Chondrocyte (in vitro differentiated cells): ENCODE results near the gene TPX2. TPM values are rescaled to one million over a fixed set of nuclear protein-coding genes. Genes with fewer than 3 reads are reported as not detected.

ENCODE experiments used
- total RNA-seq: library from RNA; stranded (reverse); gene quantifications from 3 replicates; pipeline ENCODE4 v1.2.1, GENCODE V29; 2021

TPX2 gene
- total RNA-seq, 1 donor from 2014 or later = 49.6 TPM

Other genes with a start within 250 kb of the TPX2 start
- gene HM13, start 224.8 kb upstream of the TPX2 start, total RNA-seq = 228 to 277 TPM (median 269 TPM) in 3 replicates
- 7.7 to 73.7 TPM (median 9.0 TPM) in 3 replicates for gene ID1, start 134.0 kb upstream of the TPX2 start, total RNA-seq
- not detected in 3 replicates for gene COX4I2, start 101.4 kb upstream of the TPX2 start, total RNA-seq
- gene BCL2L1, start 16.4 kb upstream of the TPX2 start, total RNA-seq = 55.9 to 96.1 TPM (median 90.7 TPM) in 3 replicates
- 1.3 to 3.3 TPM (median 2.9 TPM) in 3 replicates for gene MYLK2, start 80.1 kb downstream of the TPX2 start, total RNA-seq
- gene FOXS1, start 106.3 kb downstream of the TPX2 start, total RNA-seq = 54.1 to 192 TPM (median 185 TPM) in 3 replicates
- 3.6 to 11.6 TPM (median 11.5 TPM) in 3 replicates for gene DUSP15, start 131.2 kb downstream of the TPX2 start, total RNA-seq
- gene TTLL9, start 131.3 kb downstream of the TPX2 start, total RNA-seq = 0.24 to 0.37 TPM (median 0.33 TPM) in 3 replicates
- gene PDRG1, start 212.8 kb downstream of the TPX2 start, total RNA-seq = 8.9 to 19.0 TPM (median 15.2 TPM) in 3 replicates
- gene XKR7, start 228.9 kb downstream of the TPX2 start, total RNA-seq = 0.02 TPM in 1 of 3 replicates, not detected in the others